Right lobe of liver (tissue), 6 donors: Measurements from ENCODE around the gene BACH2. TPM values are rescaled to one million over a fixed set of nuclear protein-coding genes. Genes with fewer than 3 reads are reported as not detected.

Experiments used
- ATAC-seq, 4 donors: fragments of 200-7000 bp; cut with Tn5 transposase; one replicate each; pipeline ENCODE4 v1.9.1; 2020; ENCODE audit warnings: mild to moderate bottlenecking in 4 of 4, moderate library complexity in 4 of 4
- DNase-seq, 3 donors: peaks; one replicate each; pipeline ENCODE4 v3.0.0-alpha.2; 2020
- H3K27ac ChIP-seq, 3 donors: fragments of 200-600 bp; one replicate each; pipeline ENCODE4 v1.8.0; 2022
- H3K27me3 ChIP-seq, 2 donors: fragments of 200-600 bp; one replicate each; pipeline ENCODE4 v1.8.0; 2022
- H3K36me3 ChIP-seq, 4 donors: fragments of 200-600 bp; sonication (generic) in 1 of 4; one replicate each; pipeline versions ENCODE4 v1.5.1 to v1.8.0; 2017 to 2022; ENCODE audit warnings: control low read depth in 1 of 4
- H3K4me1 ChIP-seq, 4 donors: fragments of 200-600 bp; sonication (generic) in 1 of 4; one replicate each; pipeline versions ENCODE4 v1.5.1 to v1.8.0; 2017 to 2022; ENCODE audit warnings: control low read depth in 1 of 4
- H3K4me3 ChIP-seq, 3 donors: fragments of 200-600 bp; one replicate each; pipeline ENCODE4 v1.8.0; 2022
- H3K9me3 ChIP-seq, 4 donors: fragments of 200-600 bp; sonication (generic) in 1 of 4; one replicate each; pipeline versions ENCODE4 v1.5.1 to v1.8.0; 2017 to 2022; ENCODE audit warnings: control low read depth in 1 of 4
- CTCF ChIP-seq, 4 donors: fragments of 200-600 bp in 3 of 4; fragments of 450-650 bp in 1 of 4; IDR thresholded peaks; one replicate each; pipeline versions ENCODE4 v1.5.1 to v1.8.0; 2016 to 2022; ENCODE audit warnings: antibody characterized with exemption in 4 of 4, mild to moderate bottlenecking in 2 of 4
- POLR2A ChIP-seq: fragments of 450-650 bp; IDR thresholded peaks from one replicate; pipeline ENCODE4 v1.6.1; 2017; ENCODE audit warnings: antibody characterized with exemption, mild to moderate bottlenecking
- WGBS: methylation state at CpG from one replicate; pipeline ENCODE4 v1.1.6; 2018; ENCODE audit warnings: low coverage, low lambda C conversion rate; ENCODE audit not compliant: insufficient coverage; ENCODE audit errors: missing lambda C conversion rate; 5-methylcytosine and 5-hydroxymethylcytosine counted together
- intact Hi-C, 2 donors: fragments of 100-400 bp; cut with DNase I; formaldehyde crosslinking; loops; one replicate each; pipeline versions ENCODE4 v1.11.2 to v1.14.1; 2022
- total RNA-seq, 6 experiments: library from RNA; depleted of rRNA in 2 of 6; stranded (reverse); fragments of >200 nt in 2 of 6; fragmentation: NEBNext Ultra II Directional in 3 of 6; extraction: Animal tissue kit (Norgen Biotek cat#: 25700) in 3 of 6; gene quantifications; one replicate each; pipeline versions ENCODE4 v1.1.0 to v1.2.4, GENCODE V29; 2016 to 2023
- donor health status: DM: no; HTN: yes; CAD: no.
- donor health status: DM: no; HTN: no; CAD: no.
- donor health status: DM: no; HTN: no; CAD: no.
- donor health status: DM: no; HTN: yes; CAD: no.
- donor health status: DM: no; HTN: yes; CAD: no.

BACH2 gene
- total RNA-seq, 6 experiments from 2014 or later: 2.6 to 12.6 (median 3.1) TPM

- TF ChIP-seq POLR2A: no peak
- TF ChIP-seq CTCF (IDR thresholded peaks at IDR 0.05): no peak
- Histone ChIP-seq H3K27me3 (no peaks in the 10 kb centered on the region), H3K36me3 (no peaks in the 10 kb centered on the region), H3K4me1 (no peaks in the 10 kb centered on the region), H3K4me3 (no peak overlapping the region), H3K27ac (no peak overlapping the region), H3K9me3 (no peaks in the 10 kb centered on the region)
- intact Hi-C loops: no loop called here
- ATAC-seq: no peak
- 78% methylated on average over 4 of the region's 4 CpGs for WGBS
- DNase-seq: no peak
These were observed 18.8 kb upstream of the BACH2 start for GRCh38 chr6:90315354-90315950.

- Histone ChIP-seq H3K9me3 (no peaks in the 10 kb centered on the region), H3K27me3 (no peaks in the 10 kb centered on the region), H3K4me3 (no peak overlapping the region), H3K27ac (no peak overlapping the region), H3K36me3 (no peaks in the 10 kb centered on the region), H3K4me1 (no peaks in the 10 kb centered on the region)
- ATAC-seq (no peak), DNase-seq (no peak)
- TF ChIP-seq CTCF (IDR thresholded peaks at IDR 0.05) (no peak), POLR2A (no peak)
- intact Hi-C loops: no loop called here
- WGBS: 79% methylated on average over 4 of the region's 4 CpGs
These were observed 17.9 kb upstream of the BACH2 start for GRCh38 chr6:90314514-90314913.

GRCh38 chr6:90311569-90311968 lies 14.9 kb upstream of the BACH2 start:
- Histone ChIP-seq H3K36me3 (no peaks in the 10 kb centered on the region), H3K4me1 (no peaks in the 10 kb centered on the region), H3K27me3 (no peaks in the 10 kb centered on the region), H3K9me3 (no peaks in the 10 kb centered on the region), H3K4me3 (no peak overlapping the region), H3K27ac (no peak overlapping the region)
- ATAC-seq (no peak), DNase-seq (no peak)
- TF ChIP-seq POLR2A (no peak), CTCF (IDR thresholded peaks at IDR 0.05) (no peak)
- intact Hi-C loops: no loop called here
- 75% methylated on average over 4 of the region's 4 CpGs for WGBS

GRCh38 chr6:90305800-90306448 lies 9.3 kb upstream of the BACH2 start:
- H3K27ac ChIP-seq: no peak overlapping the region
- no peaks in the 10 kb centered on the region for H3K36me3 ChIP-seq
- H3K4me3 ChIP-seq: no peak overlapping the region
- no peaks in the 10 kb centered on the region for H3K4me1 ChIP-seq
- ATAC-seq: no peak
- DNase-seq: no peak
- intact Hi-C loops: no loop called here
- TF ChIP-seq CTCF (IDR thresholded peaks at IDR 0.05) (no peak), POLR2A (no peak)
- 44% methylated on average over 1 of the region's 1 CpG for WGBS
- no peaks in the 10 kb centered on the region for H3K9me3 ChIP-seq
- H3K27me3 ChIP-seq: no peaks in the 10 kb centered on the region
